H1 (cell line): ENCODE measurements around the gene FOXD3. TPM values are rescaled to one million over a fixed set of nuclear protein-coding genes. Genes with fewer than 3 reads are reported as not detected.
A peak's percentile ranks its signal among the peaks of the same experiment; 100 is the strongest.

ENCODE experiments used
- ATF2 ChIP-seq: IDR thresholded peaks from 2 replicates; pipeline ENCODE4 v1.6.1; 2012; ENCODE audit warnings: low read length, inconsistent platforms
- BCL11A ChIP-seq, 2 experiments: IDR thresholded peaks; one replicate each; pipeline ENCODE4 v1.6.1; 2011; ENCODE audit warnings: low read depth in 2 of 2, low read length in 2 of 2, mild to moderate bottlenecking in 2 of 2
- BRCA1 ChIP-seq: IDR thresholded peaks from 2 replicates; pipeline ENCODE4 v1.6.1; 2012; ENCODE audit warnings: low read depth, low read length, improper control_type of control experiment
- CBX8 ChIP-seq: fragments of 300-800, 300-1000 bp; sonication (generic); IDR thresholded peaks from 2 replicates; pipeline ENCODE4 v1.7.1; 2016; ENCODE audit warnings: low read depth, low read length, borderline replicate concordance
- CHD1 ChIP-seq: IDR thresholded peaks from 2 replicates; pipeline ENCODE4 v1.6.1; 2012; ENCODE audit warnings: low read depth, low read length, improper control_type of control experiment
- CHD2 ChIP-seq: IDR thresholded peaks from 2 replicates; pipeline ENCODE4 v1.6.1; 2012; ENCODE audit warnings: low read length, improper control_type of control experiment
- CTBP2 ChIP-seq: IDR thresholded peaks from 2 replicates; pipeline ENCODE4 v1.7.0; 2011; ENCODE audit warnings: borderline replicate concordance, mild to moderate bottlenecking, moderate library complexity, mixed read lengths, low read length; ENCODE audit not compliant: insufficient read depth, insufficient read length
- CTCF ChIP-seq, 3 experiments: IDR thresholded peaks; 1 replicate in 2 of 3; 2 replicates in 1 of 3; pipeline versions ENCODE4 v1.5.1 to v1.6.1; 2011; ENCODE audit warnings: low read length in 3 of 3, mild to moderate bottlenecking in 3 of 3, inconsistent platforms in 2 of 3, low read depth in 1 of 3, moderate library complexity in 1 of 3; ENCODE audit not compliant: insufficient read depth in 1 of 3; ENCODE audit errors: control extremely low read depth in 1 of 3
- FOSL1 ChIP-seq: IDR thresholded peaks from 2 replicates; pipeline ENCODE4 v1.6.1; 2011; ENCODE audit warnings: mild to moderate bottlenecking, low read depth, low read length, moderate library complexity; ENCODE audit not compliant: insufficient read depth
- HDAC2 ChIP-seq, 2 experiments: fragments of 300-600 bp in 1 of 2; sonication (generic) in 1 of 2; IDR thresholded peaks; 2 replicates each; pipeline ENCODE4 v1.6.1; 2011 to 2012; ENCODE audit warnings: low read depth in 2 of 2, low read length in 2 of 2, mild to moderate bottlenecking in 2 of 2, moderate library complexity in 2 of 2, borderline replicate concordance in 1 of 2, inconsistent platforms in 1 of 2
- KDM1A ChIP-seq: fragments of 200-600, 300-600 bp; sonication (generic); IDR thresholded peaks from 2 replicates; pipeline ENCODE4 v1.7.1; 2016; ENCODE audit warnings: mild to moderate bottlenecking, low read length, borderline replicate concordance
- NANOG ChIP-seq: IDR thresholded peaks from 2 replicates; pipeline ENCODE4 v1.6.1; 2011; ENCODE audit warnings: low read length, low read depth, mild to moderate bottlenecking, inconsistent platforms; ENCODE audit not compliant: insufficient read depth, poor library complexity, severe bottlenecking
- SIRT6 ChIP-seq: IDR thresholded peaks from one replicate; pipeline ENCODE4 v1.7.1; 2012; ENCODE audit warnings: low read length, inconsistent platforms
- SRF ChIP-seq: IDR thresholded peaks from 2 replicates; pipeline ENCODE4 v1.6.1; 2011; ENCODE audit warnings: mild to moderate bottlenecking, low read depth, low read length, moderate library complexity
- TAF1 ChIP-seq: IDR thresholded peaks from 2 replicates; pipeline ENCODE4 v1.6.1; 2011; ENCODE audit warnings: mild to moderate bottlenecking, low read depth, low read length
- TBP ChIP-seq: IDR thresholded peaks from 2 replicates; pipeline ENCODE4 v1.6.1; 2011; ENCODE audit warnings: low read depth, low read length, improper control_type of control experiment
- TCF12 ChIP-seq: IDR thresholded peaks from 2 replicates; pipeline ENCODE4 v1.6.1; 2011; ENCODE audit warnings: low read depth, mild to moderate bottlenecking, low read length
- TEAD4 ChIP-seq: IDR thresholded peaks from 2 replicates; pipeline ENCODE4 v1.6.1; 2012; ENCODE audit warnings: low read depth, low read length, inconsistent platforms, mixed read lengths
- YY1 ChIP-seq: IDR thresholded peaks from 2 replicates; pipeline ENCODE4 v1.6.1; 2011; ENCODE audit warnings: low read depth, mild to moderate bottlenecking, low read length
- polyA plus RNA-seq, 7 experiments: library from polyadenylated mRNA; depleted of rRNA in 3 of 7; stranded (reverse) in 5 of 7; unstranded in 2 of 7; fragments of >200 nt in 5 of 7; fragments of 200-250 nt in 2 of 7; gene quantifications; 1 replicate in 5 of 7; 2 replicates in 1 of 7; 4 replicates in 1 of 7; pipeline versions ENCODE4 v1.2.1 to v1.2.3, GENCODE V29; 2011 to 2013; ENCODE audit warnings: missing spikeins in 2 of 7, mixed read lengths in 2 of 7
- total RNA-seq: library from RNA; stranded (reverse); fragmentation: NEBNext Ultra II Directional; extraction: Animal tissue kit (Norgen Biotek cat#: 25700); gene quantifications from 2 replicates; pipeline ENCODE4 v1.2.1, GENCODE V29; 2021

Gene FOXD3
- total and polyA plus RNA-seq, 2 of the 8 experiments (the other 6 are each of a cell fraction or from before 2014, with no cell fraction given), result 8.7 to 33.7 TPM

- peak in 1 of 2 experiments; percentile 50 for TF ChIP-seq BCL11A (IDR thresholded peaks at IDR 0.05; ENCODE audit: low read depth in 2 of 2, low read length in 2 of 2)
- TF ChIP-seq CTBP2, result peak; percentile 49
- TF ChIP-seq CHD1, result no peak
- no peak for TF ChIP-seq TBP
- no peak for TF ChIP-seq CHD2
- peak in 1 of 2 experiments; percentile 51; a peak in 1 of 4 replicates for TF ChIP-seq HDAC2 (IDR thresholded peaks at IDR 0.05; ENCODE audit: borderline replicate concordance in 1 of 2, low read depth in 2 of 2, low read length in 2 of 2)
- TF ChIP-seq FOSL1, result no peak
- TF ChIP-seq KDM1A, result peak; percentile 47; the same call in 1 of the 2 replicates
- TF ChIP-seq ATF2, result no peak
- 0 out of 2 replicates have a peak, but pooled peaks have one; percentile 32 for TF ChIP-seq TAF1
- no peak for TF ChIP-seq BRCA1
- no peak for TF ChIP-seq SRF
- peak; percentile 100 for TF ChIP-seq NANOG
- TF ChIP-seq SIRT6, result no peak
- no peak for TF ChIP-seq CTCF (IDR thresholded peaks at IDR 0.05; ENCODE audit: control extremely low read depth in 1 of 3, insufficient read depth in 1 of 3, low read depth in 1 of 3, low read length in 3 of 3)
- peak; percentile 45; the same call in 1 of the 2 replicates for TF ChIP-seq TEAD4
- no peak for TF ChIP-seq CBX8
- peak; percentile 50; the same call in 1 of the 2 replicates for TF ChIP-seq TCF12
- 0 out of 2 replicates have a peak, but pooled peaks have one; percentile 5 for TF ChIP-seq YY1
Observed at GRCh38 chr1:63330331-63330916, 8.1 kb downstream of the FOXD3 start (continued).
